SIG-M5 (cell line): ENCODE results near the gene EHBP1L1.

Experiments
- DNase-seq: peaks from one replicate; lab custom pipeline; 2025; lab: John Stamatoyannopoulos, UW

The EHBP1L1 gene

DNA sequence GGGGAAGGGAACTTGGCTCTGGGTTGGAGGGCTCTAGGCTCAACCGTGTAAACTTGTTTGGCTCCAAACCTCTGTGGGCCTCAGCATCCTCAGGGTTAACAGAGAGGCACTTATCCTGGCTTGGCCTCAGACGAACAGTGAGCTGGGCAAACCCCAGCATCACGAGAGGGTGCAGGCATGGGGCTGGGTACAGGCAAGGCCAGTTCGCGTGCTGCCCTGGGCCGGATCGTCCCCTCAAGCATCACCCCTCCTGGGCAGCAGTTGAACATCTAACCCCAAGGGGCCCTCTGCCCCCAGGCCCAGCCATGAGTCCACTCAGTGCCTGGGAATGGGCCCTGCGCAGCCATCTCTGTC, 1.9 kb downstream of the EHBP1L1 start:
- DNase-seq = no peak

DNA sequence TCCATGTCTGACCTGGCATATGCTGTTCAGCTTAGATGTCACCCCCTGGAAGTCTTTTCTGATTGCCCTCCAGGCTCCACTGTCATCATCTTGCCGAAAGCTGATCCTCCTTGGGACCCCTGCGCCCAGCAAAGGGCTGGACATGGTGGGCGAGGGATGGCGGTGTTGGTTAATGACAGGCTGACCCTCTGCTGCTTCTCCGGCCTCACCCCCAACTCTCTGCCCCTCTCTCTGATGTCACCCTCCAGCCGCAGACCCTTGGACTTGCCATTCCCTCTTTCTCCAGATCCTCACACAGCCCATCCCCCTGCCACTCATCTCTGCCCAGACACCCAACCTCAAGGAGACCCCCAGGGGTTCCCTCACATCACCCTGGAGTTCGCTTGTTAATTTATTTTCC, 2.3 kb downstream of the EHBP1L1 start:
- no peak for DNase-seq

DNA sequence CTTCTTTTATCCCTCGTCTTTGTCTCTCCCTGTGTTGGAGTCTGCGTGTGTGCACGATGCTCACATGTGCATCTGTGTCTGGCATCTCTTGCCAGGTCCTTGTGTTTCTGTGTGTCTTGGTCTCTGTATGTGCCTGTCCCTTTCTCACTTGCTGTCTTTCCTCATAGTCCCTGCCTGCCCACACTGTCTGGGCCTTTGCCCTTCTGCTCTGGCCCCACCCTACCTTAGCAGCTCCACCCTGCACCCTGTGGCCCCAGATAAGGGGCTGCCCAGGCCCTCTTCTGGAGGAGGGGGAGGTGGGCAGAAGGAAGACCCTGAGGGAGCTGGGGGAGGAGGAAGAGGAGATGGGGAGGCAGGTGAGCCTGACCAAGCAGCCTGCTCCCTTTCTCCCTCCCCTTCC, 2.8 kb downstream of the EHBP1L1 start:
- DNase-seq = no peak

DNA sequence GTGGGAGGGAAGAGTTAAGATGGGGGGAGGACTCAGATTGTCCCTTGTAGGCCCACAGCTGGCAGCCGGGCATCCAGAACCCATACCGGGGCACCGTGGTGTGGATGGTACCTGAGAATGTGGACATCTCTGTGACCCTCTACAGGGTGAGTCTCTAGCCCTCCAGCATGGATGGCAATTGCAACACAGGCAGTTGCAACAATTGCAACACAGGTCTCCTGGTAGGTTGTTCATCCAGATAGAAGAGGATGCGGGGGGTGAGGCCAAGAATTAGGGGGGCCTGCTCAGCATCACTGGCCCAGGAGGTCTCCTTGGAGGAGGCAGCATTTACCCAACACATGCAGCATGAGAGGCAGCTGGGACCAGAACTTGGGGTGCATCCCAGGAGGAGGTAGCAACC, 3.4 kb downstream of the EHBP1L1 start:
- DNase-seq = no peak

DNA sequence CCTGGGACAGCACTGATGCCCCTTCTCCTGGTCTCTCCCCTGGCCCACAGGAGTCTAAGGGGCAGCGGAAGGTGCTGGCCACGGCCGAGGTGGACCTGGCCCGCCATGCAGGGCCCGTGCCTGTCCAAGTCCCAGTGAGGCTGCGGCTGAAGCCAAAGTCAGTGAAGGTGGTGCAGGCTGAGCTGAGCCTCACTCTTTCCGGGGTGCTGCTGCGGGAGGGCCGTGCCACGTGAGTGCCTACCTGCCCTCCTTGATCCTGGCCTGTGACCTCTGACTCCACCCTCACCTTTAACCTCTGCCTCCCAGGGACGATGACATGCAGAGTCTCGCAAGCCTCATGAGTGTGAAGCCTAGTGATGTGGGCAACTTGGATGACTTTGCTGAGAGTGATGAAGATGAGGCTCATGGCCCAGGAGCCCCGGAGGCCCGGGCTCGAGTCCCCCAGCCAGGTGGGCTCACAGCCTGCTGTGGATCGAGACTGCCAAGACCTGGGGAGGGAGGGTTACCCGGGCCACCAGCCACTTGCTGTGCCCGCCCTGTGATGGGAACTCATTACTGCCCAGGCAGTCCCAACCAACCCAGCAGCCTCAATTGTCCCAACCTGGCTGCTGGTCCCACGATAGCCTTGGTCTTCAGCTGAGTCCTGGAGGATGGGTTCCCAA, 4.3 kb downstream of the EHBP1L1 start:
- no peak for DNase-seq

DNA sequence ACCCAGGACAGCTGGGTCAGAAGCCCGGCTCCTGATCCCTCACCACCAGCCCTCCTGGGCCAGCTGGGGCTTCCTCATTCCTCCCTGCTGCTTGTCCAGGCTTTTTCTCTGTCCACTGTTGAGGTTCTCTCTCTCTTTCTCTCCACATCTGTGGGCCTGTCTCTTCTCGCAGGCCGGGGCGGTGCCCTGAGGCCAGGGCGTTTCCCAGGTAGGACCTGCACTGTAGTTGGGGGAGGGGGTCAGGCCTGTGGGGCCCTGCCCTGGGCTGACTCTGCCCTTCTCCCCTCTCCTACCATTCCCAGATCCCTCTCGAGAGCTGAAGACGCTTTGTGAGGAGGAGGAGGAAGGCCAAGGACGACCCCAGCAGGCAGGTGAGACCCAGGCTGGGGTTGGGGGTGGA, 4.9 kb downstream of the EHBP1L1 start:
- no peak for DNase-seq

DNA sequence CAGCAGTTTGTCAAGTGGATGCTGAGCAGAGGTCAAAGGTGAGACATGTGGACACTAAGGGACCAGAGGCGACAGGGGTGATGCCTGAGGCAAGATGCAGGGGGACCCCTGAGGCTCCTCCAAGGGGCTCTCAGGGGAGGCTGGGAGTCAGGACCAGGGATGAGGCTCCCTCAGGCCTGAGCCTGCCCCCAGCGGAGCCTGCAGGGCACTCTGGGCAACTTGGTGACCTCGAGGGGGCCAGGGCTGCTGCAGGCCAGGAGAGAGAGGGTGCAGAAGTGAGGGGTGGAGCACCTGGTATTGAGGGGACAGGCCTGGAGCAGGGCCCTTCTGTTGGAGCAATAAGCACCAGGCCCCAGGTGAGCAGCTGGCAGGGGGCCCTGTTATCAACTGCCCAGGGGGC, 6.1 kb downstream of the EHBP1L1 start:
- no peak for DNase-seq

DNA sequence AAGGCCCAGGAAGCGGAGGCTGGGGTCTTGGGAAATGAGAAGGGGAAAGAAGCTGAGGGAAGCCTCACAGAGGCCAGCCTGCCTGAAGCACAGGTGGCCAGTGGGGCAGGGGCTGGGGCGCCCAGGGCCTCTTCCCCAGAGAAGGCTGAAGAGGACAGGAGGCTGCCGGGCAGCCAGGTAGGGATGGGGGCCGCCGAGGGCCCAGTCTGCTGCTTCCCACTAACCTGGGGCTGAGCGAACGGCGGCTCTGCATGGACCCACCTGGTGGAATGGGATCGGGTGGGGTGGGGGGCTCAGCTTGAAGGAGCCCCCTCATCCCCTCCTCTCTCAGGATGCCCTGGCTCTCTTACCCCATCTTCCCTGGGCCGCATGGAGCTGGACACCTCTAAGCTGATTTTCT, 7.7 kb downstream of the EHBP1L1 start:
- DNase-seq = no peak

DNA sequence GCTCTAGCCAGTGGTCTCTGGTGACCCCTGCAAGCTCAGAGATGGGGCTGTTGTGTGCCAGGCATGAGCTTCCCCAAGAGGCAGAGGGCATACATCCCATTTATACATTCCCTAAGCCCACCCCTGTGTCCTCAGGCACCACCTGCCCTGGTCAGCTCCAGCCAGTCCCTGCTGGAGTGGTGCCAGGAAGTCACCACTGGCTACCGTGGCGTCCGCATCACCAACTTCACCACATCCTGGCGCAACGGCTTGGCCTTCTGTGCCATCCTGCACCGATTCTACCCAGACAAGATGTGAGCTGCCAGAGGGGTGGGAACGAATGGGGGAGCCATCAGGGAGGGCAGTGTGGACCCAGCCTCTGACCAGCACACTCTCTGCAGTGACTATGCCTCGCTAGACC, 8.3 kb downstream of the EHBP1L1 start:
- no peak for DNase-seq

DNA sequence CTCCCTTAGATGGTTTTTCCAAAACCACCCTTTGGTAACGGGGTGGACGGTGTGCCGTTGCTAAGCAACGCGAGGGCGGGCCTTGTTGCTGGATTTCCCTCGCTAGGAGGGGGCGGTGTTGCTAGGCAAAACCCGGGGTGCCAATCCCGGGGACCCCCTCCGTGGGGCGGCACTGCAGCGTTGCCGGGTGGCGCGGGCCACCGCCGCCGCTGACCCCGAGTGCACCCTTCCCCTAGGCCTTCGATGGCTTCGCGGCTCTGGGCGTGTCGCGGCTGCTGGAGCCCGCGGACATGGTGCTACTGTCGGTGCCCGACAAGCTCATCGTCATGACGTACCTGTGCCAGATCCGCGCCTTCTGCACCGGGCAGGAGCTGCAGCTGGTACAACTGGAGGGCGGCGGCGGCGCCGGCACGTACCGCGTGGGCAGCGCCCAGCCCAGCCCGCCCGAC, 8.9 kb downstream of the EHBP1L1 start:
- DNase-seq = no peak

DNA sequence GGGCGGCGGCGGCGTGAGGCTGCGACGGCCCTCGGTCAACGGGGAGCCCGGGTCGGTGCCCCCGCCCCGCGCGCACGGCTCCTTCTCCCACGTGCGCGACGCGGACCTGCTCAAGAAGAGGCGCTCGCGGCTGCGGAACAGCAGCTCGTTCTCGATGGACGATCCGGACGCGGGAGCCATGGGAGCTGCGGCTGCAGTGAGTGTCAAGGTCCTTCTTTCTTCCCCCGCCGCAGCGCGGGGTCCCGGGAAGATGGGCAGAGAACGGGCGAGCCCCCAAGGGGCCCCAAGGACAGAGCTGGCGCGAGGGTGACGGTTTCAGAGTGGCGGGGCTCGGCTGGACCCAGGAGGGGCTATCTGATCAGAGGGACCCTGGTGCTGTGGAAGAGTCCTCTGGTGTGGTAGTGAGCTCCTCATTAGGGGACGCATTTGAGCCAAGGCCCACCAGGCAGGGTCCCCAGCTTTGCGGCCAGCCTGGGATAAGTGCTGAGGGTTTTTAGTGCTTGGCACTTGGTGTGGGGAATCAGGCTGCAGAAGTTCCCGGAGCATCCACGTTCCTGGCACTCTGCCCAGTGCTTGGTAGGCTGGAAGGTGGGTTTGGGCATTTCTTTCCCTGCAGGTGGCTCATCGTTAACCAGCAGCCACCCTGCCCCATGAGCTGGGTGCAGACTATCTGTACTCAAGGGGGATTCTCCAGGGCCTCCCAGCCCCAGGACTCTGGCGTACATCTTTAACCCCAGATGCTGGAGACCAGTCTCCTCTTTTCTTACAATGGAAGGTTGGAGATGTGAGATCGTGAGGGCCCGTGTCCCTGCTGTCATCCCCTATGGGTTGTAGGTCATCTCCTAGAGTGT, 9.8 kb downstream of the EHBP1L1 start:
- DNase-seq = no peak

DNA sequence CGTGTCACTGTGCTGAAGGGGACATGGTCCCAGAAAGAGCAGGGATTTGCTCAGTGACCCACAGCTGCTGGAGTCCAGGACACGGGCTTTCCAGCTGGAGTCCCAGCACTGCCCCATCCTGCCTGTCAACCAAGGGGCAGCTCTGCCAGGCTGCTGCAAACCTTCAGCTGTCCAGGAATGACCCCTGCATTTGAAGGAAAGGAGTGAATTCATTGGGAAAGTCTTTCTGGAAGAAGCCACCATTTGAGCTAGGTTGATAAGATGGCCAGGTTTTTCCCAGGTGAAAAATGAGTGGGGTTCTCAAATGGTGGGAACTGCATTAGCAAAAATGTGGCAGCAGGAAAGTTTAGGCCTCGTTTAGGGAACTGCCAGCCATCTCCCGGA, 10.4 kb downstream of the EHBP1L1 start:
- no peak for DNase-seq

DNA sequence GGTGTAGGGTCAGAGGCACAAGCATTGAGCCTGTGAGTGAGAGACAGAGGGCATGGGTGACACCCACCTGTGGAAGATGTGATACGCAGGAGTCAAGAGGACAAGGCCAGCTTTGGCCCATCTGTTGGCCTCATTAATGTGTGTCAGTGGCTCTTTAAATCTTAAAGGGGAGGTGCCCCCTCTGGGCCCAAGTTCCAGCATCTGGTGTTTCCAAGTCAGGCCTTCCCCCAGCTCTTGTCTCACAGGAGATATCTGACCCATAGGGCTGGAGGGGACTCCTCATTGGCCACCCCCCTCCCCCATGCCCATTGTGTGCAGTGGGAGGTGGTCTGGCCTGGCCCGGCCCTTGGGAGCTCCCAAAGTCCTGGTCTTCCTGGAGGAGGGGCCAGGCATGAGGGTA, 10.8 kb downstream of the EHBP1L1 start:
- DNase-seq = no peak

DNA sequence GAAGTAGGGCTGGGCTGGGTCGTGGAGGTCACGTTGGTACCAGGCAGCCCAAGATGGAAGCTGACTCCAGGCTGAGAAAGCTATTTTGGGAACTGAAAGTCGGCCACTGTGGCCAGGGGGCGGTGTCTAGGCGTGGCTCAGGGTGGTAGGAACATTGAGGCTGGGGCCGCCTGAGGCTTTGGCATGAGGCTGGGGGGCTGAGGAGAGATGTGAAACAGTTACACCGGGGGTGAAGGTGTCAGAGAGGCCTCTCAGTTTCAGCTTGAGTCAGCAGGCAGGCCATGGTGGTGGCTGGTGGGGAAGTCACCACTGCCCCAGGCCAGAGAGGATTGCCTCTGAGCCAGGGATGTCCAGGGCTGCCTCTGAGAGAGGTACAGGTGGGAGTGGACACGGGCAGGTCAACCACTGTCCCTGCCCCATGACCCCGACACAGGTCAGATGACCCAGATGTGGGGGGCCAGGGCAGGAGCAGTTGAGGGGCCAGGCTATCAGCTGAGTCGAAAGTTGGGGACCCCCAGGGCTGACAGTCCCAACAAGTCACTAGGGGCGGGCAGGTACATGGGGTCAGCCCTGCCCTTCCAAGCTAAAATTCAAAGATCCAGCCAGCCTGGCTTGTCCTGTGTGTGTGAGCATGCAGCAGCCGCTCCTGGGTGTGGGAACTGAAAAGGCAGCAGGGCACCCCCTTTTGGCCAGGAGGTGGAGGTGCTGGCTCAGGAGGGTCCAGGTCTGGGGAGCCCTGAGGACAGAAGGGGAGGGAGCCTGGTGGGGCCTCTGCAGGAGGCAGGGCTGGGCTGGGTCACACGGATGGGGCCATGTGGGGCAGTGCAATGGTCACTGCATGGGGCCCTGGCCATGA, 12.6 kb downstream of the EHBP1L1 start:
- no peak for DNase-seq

DNA sequence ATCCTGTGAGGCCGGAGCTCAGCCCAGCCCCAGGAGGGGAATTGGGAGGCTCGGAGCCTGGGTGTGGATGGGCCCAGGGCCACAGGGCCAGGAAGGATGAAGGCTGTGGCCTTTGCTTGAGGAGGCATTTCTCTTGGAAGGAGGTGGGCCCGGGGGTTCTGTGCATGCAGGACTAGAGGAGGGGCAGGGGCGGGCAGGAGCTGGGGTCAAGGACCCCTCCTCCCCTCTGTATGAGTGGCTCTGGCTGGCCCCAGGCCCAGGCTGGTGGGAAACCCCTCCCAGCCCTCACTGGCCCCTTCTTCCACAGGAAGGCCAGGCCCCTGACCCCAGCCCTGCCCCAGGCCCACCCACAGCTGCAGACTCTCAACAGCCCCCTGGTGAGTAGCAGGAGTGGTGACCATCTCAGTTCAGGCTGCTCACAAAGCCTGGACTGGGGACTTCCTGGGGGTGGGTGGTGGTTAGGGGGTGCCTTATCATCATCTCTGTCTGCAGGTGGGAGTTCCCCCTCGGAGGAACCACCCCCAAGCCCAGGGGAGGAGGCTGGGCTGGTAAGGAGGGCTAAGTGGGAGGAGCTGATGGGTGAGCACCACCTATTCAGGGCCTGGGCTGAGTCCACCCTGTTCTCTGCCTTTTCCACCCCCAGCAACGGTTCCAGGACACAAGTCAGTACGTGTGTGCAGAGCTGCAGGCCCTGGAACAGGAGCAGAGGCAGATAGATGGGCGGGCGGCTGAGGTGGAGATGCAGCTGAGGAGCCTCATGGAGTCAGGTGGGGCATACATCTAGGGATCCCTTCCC, 13.8 kb downstream of the EHBP1L1 start:
- DNase-seq = no peak

DNA sequence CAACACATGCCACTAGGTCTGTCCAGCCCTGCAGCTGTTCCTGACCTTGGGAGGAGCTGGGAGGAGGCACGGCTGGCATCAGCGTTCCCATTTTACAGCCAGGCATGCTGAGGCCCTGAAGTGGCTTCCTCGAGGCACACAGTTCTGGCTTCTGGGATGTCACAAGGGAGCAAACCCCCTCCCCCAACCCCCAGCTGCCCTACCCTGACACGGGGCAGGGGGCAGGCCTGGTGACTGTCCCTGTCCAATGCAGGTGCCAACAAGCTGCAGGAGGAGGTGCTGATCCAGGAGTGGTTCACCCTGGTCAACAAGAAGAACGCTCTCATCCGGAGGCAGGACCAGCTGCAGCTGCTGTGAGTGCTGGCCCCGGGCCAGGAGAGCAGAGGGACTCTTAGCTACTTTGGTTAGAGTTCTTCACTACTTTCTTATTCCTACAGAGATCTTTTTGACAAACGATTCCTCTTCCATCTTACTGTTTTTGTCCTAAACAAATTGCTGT, 14.4 kb downstream of the EHBP1L1 start:
- no peak for DNase-seq

DNA sequence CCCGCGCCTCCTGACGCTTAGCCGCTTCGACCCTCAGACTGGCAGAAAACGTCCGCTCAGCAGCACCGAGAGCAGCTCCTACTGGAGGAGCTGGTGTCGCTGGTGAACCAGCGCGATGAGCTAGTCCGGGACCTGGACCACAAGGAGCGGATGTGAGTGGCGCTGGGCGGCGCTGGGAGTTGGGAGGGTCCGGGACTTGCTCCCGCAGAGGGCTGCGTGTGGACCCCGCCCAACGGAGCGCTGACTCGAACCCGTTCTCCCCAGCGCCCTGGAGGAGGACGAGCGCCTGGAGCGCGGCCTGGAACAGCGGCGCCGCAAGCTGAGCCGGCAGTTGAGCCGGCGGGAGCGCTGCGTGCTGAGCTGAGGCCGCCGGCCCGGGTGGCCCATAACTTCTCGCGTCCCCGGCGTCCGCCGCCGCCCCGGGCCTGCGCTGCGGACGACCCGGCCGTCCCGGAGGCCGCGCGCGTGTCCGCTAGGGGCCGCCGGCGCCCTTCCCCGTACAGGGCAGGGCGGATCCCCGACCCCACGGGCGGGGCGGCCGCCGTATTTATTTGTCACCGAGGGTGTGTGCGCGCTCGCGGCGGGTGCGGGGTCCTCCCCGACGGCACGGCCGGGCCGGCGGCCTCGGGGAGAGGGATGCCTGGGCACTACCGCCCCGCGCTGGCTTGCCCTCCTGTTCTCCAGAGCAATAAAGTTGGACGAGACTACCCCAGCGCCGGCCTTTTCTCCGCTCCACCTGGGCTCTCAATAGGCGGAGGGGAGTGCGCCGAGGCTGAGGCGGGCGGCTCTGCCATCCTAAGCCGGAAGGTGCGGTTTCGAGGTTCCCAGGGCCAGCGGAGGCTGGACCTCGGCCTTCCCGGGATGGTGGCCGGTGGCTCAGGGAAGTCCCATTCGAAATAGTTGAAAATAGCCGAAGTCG, 16.3 kb downstream of the EHBP1L1 start:
- no peak for DNase-seq

DNA sequence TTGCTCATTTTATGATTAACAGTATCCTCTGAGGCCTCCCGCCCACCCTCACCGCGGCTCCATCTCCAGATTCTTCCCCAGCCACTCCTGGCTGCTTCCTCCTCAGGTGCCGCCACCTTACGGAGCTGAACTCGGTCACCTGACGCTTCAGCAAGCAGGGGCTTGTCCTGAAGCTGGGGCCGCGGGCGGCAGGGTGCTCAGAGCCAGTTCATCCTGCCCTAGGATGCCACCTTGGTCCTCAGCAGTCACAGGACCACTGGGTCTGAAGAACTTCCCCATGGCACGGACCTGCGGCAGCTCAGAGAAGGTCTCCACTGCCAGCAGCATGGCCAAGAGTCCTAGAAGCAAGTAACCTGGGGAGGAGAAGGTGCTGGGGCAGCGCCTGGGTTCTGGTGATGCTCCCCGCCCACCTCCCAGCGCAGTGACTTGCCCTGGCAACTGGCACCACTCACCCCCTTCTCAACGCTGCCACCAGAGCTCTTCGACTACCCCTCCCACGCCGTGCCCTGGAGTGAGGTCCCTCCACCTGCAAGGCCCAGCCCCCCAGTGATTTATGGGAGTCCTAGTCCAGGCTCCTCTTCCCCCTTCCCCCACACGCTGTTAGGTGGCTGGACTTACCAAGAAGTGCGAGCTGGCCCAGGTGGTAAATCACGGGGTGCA, 17.1 kb downstream of the EHBP1L1 start:
- no peak for DNase-seq

DNA sequence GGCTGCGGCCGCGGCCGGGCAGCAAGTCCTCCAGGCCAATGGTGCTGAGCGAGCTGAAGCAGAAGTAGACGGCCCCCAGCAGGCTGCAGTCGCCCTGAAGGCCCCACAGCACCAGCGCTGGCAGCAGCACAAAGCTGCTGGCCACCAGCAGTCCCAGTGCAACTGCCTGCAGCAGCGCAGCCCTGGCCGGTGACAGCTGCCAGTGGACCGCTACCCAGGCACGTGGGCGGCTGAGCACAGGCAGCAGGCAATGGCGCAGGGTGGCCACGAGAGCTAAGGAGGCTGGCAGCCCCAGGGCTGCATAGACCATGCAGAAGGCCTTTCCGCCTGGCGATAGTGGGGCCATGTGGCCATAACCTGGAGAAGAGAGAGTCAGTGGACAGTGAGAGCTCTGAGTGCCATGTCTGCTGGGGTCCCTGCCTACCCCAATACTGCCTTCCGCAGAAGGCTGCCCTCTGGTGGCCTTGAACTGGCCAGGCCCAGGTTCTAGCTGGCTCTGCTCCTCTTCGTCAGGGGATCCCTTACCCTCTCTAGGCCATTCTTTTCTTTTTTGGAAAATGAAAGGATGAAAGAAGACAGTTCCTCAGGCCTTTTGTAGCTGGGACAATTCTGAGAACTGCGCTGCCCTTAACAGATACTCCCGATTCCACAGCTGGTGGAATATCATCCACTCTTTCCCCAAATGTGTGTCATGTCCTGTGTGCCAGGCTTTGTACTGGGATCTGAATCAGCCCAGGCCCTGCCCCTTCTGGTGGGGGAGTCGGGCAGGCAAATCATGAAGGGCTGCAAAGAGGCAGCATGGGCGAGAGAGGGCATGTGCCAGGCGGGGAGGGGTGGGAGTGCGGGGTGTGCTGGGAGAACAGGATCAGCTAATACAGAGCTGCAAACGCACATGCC, 17.9 kb downstream of the EHBP1L1 start:
- DNase-seq = no peak
